Hypothalamus (tissue), 51 donors: Measurements from ENCODE around the gene HCFC1.
A peak's percentile ranks its signal among the peaks of the same experiment; 100 is the strongest.

Experiments used
- DNase-seq, 51 donors: peaks; one replicate each; lab custom pipeline; 2025; lab: John Stamatoyannopoulos, UW

The HCFC1 gene

GRCh38 chrX:153908219-153908860 lies 63.3 kb downstream of the HCFC1 start:
- DNase-seq = no peak

GRCh38 chrX:153907456-153907855 lies 64.2 kb downstream of the HCFC1 start:
- DNase-seq = no peak

- no peak for DNase-seq
Measured at GRCh38 chrX:153906126-153906917, 65.3 kb downstream of the HCFC1 start.

- no peak for DNase-seq
Measured at GRCh38 chrX:153905481-153906095, 66.0 kb downstream of the HCFC1 start.

- DNase-seq = no peak
Measured at GRCh38 chrX:153903991-153904957, 67.3 kb downstream of the HCFC1 start, which contains the start of gene AVPR2. Gene AVPR2 (plus strand): TSS chrX:153904673. CDS start chrX:153905146, 473 bp downstream.

- DNase-seq = no peak
Measured at GRCh38 chrX:153903238-153903980, 68.2 kb downstream of the HCFC1 start.

GRCh38 chrX:153902385-153902784 lies 69.2 kb downstream of the HCFC1 start:
- DNase-seq = no peak

- DNase-seq = no peak
Measured at GRCh38 chrX:153901753-153902140, 69.9 kb downstream of the HCFC1 start.

GRCh38 chrX:153900831-153901752 lies 70.5 kb downstream of the HCFC1 start:
- peak in 1 of 51 donors; percentile 16 for DNase-seq

- DNase-seq = no peak
Measured at GRCh38 chrX:153897899-153898298, 73.7 kb downstream of the HCFC1 start.
